OCI-LY1 (cell line): ENCODE data around the gene ARID3A.

Source experiments
- EZH2 ChIP-seq: fragments of 200-600 bp; sonication (generic), shearing (Covaris generic); IDR thresholded peaks from 2 replicates; pipeline ENCODE4 v1.8.0; 2017; ENCODE audit warnings: borderline replicate concordance, mixed run types, mild to moderate bottlenecking, antibody characterized with exemption, low read length, moderate library complexity, mixed read lengths
- TF ChIP-seq, protein P1 (sequence below): fragments of 200-600 bp; sonication (generic), shearing (Covaris generic); IDR thresholded peaks from 2 replicates; pipeline ENCODE4 v1.5.1; 2017; ENCODE audit warnings: mild to moderate bottlenecking, antibody characterized with exemption, low read length, moderate library complexity, mixed read lengths

DNA sequence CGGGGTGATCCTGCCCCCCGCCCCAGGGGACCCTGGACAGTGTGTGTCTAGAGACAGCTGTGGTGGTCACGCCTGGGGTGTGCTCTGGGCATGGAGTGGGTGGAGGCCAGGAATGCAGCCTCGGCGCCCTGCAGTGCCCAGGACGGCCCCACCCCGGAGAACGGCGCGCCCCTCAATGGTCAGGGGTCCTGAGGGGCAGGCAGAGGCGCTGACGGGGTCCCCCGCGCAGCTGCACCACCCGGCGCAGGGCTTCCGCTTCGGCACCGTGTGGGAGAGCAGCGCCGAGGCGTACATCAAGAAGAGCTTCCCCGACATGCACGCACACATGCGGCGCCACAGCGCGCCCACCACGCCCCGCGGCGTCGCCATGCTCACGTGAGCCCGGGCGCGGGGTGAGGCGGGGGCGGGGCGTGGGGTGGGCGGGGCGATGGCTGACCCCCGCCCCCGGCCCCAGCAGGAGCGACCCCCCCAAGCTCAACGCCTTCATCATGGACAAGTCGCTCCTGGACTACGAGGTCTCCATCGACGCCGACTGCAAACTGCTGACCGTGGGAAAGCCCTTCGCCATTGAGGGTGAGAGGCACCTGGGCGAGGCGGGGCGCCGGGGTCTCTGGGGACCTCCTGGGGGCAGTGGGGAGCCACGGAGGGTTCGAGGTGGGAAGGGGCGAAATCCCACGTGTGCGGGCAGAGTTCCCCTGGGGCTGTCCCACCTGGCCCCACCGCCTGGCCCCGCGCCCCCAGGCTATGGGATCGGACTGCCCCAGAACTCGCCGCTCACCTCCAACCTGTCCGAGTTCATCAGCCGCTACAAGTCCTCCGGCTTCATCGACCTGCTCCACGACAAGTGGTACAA, 81.8 kb downstream of the ARID3A start:
- TF ChIP-seq EZH2: no peak
- TF ChIP-seq, protein P1, sequence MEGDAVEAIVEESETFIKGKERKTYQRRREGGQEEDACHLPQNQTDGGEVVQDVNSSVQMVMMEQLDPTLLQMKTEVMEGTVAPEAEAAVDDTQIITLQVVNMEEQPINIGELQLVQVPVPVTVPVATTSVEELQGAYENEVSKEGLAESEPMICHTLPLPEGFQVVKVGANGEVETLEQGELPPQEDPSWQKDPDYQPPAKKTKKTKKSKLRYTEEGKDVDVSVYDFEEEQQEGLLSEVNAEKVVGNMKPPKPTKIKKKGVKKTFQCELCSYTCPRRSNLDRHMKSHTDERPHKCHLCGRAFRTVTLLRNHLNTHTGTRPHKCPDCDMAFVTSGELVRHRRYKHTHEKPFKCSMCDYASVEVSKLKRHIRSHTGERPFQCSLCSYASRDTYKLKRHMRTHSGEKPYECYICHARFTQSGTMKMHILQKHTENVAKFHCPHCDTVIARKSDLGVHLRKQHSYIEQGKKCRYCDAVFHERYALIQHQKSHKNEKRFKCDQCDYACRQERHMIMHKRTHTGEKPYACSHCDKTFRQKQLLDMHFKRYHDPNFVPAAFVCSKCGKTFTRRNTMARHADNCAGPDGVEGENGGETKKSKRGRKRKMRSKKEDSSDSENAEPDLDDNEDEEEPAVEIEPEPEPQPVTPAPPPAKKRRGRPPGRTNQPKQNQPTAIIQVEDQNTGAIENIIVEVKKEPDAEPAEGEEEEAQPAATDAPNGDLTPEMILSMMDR: no peak
